GM19372 (cell line): ENCODE results near the gene PAK4.
"Not testable (repeated sequence)": the region's sequence is repeated elsewhere in the genome, so short reads cannot be mapped to it uniquely, and the experiment has no call there.

ENCODE experiments used
- ATAC-seq: cut with Tn5 transposase; IDR thresholded peaks from one replicate; pipeline ENCODE4 v1.9.1; 2021; ENCODE audit warnings: mild to moderate bottlenecking, low read depth, moderate library complexity; ENCODE audit not compliant: unreplicated experiment

PAK4 gene

DNA sequence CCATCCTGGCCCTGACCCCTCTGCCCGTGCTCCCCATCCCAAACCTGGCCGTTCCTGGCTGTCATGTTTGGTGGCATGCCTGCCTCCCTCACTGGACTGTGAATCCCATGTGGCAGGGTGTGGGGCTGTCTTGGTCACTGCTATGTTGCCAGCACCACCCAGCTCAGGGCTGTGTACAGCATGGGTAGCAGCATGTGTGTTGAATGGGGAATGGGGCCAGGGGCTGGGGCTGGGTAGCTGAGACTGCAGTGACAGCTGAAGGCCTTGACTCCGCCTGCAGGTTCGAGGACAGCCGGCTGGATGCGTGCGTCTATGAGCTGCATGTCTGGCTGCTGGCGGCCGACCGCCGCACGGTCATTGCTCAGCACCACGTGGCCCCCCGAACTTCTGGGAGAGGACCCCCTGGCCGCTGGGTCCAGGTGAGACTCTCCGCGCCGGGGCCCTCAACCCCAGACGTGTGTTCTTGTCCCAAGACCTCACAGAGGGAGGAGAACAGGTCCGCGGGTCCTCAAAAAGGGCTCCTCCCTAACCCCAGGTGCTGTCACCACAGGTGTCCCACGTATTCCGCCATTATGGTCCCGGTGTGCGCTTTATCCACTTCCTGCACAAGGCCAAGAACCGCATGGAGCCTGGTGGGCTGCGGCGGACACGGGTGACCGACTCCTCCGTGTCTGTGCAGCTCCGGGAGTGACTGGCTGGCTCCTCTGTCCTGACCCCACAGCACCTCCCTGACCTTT lies 74.6 kb downstream of the PAK4 start:
- ATAC-seq = no peak

GRCh38 chr19:39200803-39201115 lies 75.2 kb downstream of the PAK4 start:
- ATAC-seq = no peak

DNA sequence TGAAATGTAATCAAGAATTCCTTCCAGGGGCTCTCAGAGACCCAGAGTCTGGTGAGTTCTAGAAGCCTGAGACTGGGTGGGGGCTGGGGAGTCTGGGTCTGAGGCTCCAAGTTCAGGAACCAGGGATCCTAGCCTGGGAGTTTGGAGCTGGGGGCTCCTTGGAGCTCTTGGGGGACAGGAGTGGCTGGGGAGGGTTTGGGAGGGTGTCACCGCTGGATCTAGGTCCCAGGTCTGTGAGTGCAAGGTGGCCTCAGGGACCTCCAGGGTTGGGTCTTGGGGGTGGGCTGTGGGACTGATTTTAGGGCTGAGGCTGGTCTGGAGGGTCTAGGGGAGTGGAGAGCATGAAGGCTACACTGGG lies 77.4 kb downstream of the PAK4 start:
- ATAC-seq = no peak

DNA sequence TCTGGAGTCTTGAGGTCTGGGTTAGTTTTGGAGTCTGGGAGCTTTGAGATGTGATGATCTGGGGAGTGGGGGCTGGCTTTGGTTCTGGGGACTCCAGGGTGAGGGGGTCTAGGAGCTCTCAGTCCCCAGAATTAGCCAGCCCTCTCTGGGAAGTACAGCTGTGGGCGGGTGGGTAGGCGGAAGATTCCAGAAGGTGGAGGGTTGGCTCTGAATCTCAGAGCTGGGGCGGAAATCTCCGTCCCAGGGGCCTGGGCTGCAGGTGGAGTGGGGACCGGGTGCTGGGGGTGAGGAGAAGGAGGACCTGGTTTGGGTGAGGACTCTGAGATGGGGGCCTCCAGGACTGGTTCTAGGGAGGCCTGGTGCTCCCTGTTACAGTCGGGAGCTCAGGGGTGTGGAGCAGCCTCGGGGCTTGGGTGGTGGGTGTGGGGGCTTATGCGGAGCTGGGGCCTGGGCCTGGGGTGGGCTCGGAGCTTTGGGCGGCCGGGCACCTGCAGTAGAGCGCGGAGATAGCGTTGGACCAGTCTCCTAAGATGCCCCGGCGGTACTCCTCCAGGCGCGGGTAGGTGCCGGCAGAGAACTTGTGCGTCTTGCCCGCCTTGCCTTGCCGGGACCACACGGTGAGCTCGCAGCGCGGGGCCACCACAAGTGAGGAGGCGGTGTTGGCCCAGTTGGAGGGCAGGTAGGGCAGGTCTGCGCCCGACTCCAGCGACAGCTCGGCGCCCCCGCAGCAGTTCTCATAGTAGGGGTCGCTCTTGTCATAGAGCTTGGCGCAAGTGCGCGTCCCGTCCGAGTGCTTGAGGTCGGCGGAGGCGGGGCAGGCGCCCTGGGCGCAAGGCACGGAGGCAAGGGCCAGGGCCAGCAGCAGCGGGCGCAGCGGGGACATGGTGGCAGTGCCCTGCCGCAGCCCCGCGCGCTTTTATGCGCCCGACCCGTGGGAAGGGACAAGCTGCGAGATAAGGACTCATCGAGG lies 78.1 kb downstream of the PAK4 start, which contains the start of gene SYCN:
Gene SYCN, minus strand, starts transcription at position 892 of the 970 bp plus-strand sequence. Its CDS starts 9 bp downstream, at position 883.
- ATAC-seq = no peak

DNA sequence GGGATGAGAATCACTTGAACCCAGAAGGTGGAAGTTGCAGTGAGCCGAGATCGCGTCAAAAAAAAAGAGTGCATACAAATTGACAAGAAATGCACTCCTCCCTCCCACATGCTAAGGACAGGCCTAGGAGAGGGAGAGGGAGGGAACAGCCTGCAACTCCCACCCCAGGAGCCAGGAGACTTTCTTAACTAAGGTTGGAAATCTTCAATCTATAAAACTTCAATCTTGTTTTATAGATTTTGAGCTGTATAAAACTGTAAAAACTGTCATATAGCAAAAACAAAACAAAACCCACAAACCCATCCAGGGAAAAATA lies 79.8 kb downstream of the PAK4 start:
- ATAC-seq = no peak

- ATAC-seq = no peak
Measured at GRCh38 chr19:39206122-39206521, 80.5 kb downstream of the PAK4 start.

- no peak for ATAC-seq
Measured at GRCh38 chr19:39207293-39207836, 81.8 kb downstream of the PAK4 start.

DNA sequence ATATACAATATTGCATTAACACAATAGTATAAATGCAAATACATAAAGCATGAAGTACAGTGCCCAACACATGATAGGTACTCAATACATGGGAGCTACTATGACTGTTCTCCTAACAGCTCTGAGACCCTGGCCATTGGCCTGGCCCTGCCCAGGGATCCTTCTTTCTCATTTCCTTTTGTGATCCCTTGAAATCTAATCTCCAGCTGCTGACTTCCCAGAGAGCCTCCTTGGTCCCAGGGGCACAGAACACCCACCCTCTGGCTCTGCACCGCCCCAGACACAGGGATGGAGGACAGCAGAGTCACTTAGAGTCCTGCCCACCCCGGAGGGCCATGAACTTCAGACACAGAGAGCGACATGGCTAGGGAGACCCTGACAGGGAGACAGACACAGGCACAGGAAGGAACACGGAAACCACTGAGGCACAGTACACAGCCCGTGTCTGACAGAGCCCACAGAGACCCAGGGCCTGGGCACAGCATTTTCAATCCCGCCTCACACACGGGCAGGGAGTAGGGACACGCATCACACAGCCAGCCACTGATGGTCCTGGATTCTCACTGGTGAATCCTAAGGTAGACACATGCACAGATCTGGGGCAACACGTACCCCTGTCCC lies 82.7 kb downstream of the PAK4 start:
- ATAC-seq = no peak

- no peak for ATAC-seq
Measured at GRCh38 chr19:39209196-39209595, 83.6 kb downstream of the PAK4 start.

GRCh38 chr19:39211731-39212374 lies 86.3 kb downstream of the PAK4 start:
- ATAC-seq = no peak

DNA sequence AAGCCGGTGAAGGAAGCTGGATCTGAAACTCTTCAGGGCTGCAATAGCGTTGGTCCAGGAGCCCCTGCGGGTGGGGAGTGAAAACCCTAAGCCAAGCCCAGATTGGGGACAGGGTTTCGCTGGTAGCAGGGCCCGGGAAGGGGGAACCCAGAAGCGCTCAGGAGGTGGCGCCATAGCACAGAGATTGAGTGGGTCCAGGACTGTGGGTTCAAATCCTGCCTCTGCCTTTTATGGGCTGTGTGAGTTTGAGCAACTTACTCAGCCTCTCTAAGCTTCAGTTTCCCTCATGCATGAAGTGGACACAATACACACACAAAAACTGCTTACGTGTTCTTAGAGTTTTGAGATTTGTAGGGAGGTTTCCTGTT lies 86.8 kb downstream of the PAK4 start:
- no peak for ATAC-seq

- ATAC-seq = not testable (repeated sequence)
Measured at GRCh38 chr19:39215323-39215722, 89.7 kb downstream of the PAK4 start.

GRCh38 chr19:39217094-39217493 lies 91.5 kb downstream of the PAK4 start:
- no peak for ATAC-seq

DNA sequence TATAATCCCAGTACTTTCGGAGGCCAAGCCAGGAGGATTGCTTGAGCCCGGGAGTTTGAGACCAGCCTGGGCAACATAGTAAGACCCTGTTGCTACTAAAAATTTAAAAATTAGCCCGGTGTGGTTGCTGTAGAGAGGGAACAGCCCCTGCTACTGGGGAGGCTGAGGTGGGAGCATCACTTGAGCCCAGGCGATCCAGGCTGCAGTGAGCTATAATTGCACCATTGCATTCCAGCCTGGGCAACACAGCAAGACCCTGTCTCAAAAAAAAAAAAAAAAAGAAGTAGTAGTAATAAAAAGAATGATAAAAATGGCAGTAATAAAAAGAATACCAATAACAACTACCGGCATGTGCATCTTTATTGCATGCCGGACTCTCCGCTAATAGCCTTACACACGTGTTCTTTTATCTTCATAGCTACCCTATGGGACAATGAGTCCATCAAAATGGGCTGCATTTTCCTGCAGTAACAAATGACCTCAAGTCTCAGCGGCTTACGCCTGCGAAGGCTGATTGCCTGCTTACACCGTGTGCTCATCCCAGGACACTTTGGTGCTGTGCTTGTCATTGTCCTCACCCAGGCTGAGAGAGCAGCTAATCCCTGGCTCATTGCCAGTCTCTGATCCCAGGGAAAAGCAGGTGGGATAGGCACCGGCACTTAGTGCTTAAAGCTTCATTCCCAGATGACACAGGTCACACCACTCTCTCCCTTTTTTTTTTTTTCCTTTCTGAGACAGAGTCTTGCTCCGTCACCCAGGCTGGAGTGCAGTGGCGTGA lies 92.8 kb downstream of the PAK4 start:
- ATAC-seq = no peak

- ATAC-seq = not testable (repeated sequence)
Measured at GRCh38 chr19:39219108-39219507, 93.5 kb downstream of the PAK4 start.

- no peak for ATAC-seq
Measured at GRCh38 chr19:39223703-39224279, 98.2 kb downstream of the PAK4 start.

GRCh38 chr19:39224910-39225309 lies 99.3 kb downstream of the PAK4 start:
- no peak for ATAC-seq
